OCI-M2 (cell line): Measurements from ENCODE around the gene ALK.

Experiments
- DNase-seq: peaks from one replicate; lab custom pipeline; 2025; ENCODE audit not compliant: unreplicated experiment; lab: John Stamatoyannopoulos, UW

Gene ALK

GRCh38 chr2:29549069-29549380, 372.4 kb downstream of the ALK start:
- DNase-seq: no peak

- DNase-seq: no peak
Measured at GRCh38 chr2:29544917-29545316, 376.5 kb downstream of the ALK start.

- DNase-seq: no peak
Measured at GRCh38 chr2:29544031-29544430, 377.4 kb downstream of the ALK start.

- DNase-seq: no peak
Measured at GRCh38 chr2:29535188-29535587, 386.2 kb downstream of the ALK start.

GRCh38 chr2:29532436-29532835, 388.9 kb downstream of the ALK start:
- no peak for DNase-seq

- DNase-seq: no peak
Measured at GRCh38 chr2:29531626-29532025, 389.8 kb downstream of the ALK start.

- no peak for DNase-seq
Measured at GRCh38 chr2:29530281-29530680, 391.1 kb downstream of the ALK start.

GRCh38 chr2:29528891-29529520, 392.4 kb downstream of the ALK start:
- no peak for DNase-seq

- no peak for DNase-seq
Measured at GRCh38 chr2:29528371-29528770, 393.0 kb downstream of the ALK start.

- DNase-seq: no peak
Measured at GRCh38 chr2:29527947-29528346, 393.4 kb downstream of the ALK start.

GRCh38 chr2:29526587-29527586, 394.5 kb downstream of the ALK start:
- DNase-seq: no peak

- no peak for DNase-seq
Measured at GRCh38 chr2:29525921-29526320, 395.5 kb downstream of the ALK start.

- no peak for DNase-seq
Measured at GRCh38 chr2:29524652-29525051, 396.7 kb downstream of the ALK start.

- DNase-seq: no peak
Measured at GRCh38 chr2:29522951-29523669, 398.3 kb downstream of the ALK start.

- no peak for DNase-seq
Measured at GRCh38 chr2:29520001-29520400, 401.4 kb downstream of the ALK start.

- no peak for DNase-seq
Measured at GRCh38 chr2:29519338-29519925, 402.0 kb downstream of the ALK start.

- no peak for DNase-seq
Measured at GRCh38 chr2:29518646-29519337, 402.6 kb downstream of the ALK start.

GRCh38 chr2:29518010-29518409, 403.4 kb downstream of the ALK start:
- DNase-seq: no peak

- no peak for DNase-seq
Measured at GRCh38 chr2:29517413-29517812, 404.0 kb downstream of the ALK start.

- DNase-seq: no peak
Measured at GRCh38 chr2:29516767-29517166, 404.6 kb downstream of the ALK start.

- no peak for DNase-seq
Measured at GRCh38 chr2:29509878-29510277, 411.5 kb downstream of the ALK start.
